Measurements from ENCODE around the gene LARP4B.
"Not testable (repeated sequence)": the region's sequence is repeated elsewhere in the genome, so short reads cannot be mapped to it uniquely, and the experiment has no call there.

Gene LARP4B

DNA sequence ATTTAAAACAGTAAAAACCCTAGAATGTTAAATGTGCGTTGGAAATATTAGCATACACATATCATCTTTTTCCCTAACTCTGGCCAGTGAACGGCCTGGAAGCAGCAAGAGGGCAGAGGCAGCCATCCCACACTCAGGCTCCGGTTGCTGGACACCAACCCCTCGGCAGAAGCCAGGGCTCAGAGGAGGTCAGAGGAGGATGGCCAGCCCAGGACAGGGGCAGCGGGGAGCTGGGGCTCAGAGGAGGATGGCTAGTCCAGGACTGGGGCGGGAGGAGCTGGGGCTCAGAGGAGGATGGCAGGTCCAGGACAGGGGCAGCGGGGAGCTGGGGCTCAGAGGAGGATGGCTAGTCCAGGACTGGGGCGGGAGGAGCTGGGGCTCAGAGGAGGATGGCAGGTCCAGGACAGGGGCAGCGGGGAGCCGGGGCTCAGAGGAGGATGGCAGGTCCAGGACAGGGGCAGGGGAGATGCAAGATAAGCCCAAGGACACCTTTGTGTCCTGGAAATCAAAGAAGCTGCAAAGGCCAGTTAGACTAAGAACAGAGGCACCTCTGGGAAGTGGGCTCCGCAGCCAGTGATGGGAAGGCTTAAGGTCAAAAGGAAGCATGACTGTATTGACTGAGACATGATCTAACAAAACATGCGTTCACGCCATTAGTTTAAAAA is 161.3 kb downstream of the LARP4B start:
- not testable (repeated sequence) for DNase-seq (ENCODE audit: low read depth in 2 of 2)

DNA sequence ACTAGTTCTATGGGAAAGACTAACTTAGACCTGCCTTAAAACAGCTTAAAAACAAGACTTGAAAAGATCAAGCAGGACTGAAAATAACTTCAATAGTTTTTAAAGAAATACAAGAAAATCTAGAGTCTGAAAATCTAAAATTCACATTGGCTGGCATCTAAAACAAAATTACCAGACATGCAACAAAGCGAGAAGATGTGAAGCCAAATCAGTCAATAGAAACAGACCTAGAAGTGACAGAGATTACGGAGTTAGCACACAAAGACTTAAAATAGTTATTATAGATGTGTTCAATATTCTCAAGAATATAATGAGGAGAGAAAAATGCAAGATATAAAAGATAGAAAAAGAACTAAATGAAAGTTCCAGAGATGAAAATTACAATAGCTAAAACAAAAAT is 163.7 kb downstream of the LARP4B start:
- no peak for DNase-seq (ENCODE audit: low read depth in 2 of 2)

DNA sequence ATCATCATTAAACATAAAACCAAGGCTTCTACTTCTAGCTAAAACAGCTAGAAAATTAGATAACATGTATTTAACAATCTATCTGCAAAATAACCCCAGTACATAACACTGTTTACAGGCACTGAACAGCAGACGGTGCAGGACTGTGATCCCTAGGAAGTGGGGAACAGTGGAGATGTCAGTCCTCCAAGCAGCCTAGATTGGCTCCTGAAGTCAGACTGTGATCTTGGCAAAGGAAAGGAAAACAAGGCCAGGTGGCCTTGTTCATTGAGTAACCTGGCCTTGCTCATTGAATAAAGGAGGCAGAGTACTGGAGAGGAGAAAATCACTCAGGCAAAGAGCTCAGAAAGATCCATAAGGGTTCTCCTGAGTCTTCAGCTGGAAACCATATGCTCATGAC is 164.3 kb downstream of the LARP4B start:
- no peak for DNase-seq (ENCODE audit: low read depth in 2 of 2)

DNA sequence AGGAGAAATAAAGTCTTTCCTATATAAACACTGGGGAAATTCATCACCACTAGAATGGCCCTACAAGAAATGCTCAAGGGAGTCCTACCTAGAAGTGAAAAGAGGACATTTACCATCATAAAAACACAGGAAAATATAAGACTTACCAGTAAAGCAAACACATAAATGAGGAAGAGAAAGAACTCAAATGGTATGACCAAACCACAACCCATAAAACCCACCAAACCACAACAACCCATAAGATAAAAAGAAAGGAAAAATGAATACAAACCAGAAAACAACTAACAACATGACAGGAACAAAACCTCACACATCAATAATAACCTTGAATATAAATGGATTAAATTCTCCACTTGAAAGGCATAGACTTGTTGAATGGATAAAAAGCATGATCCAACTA is 170.1 kb downstream of the LARP4B start:
- no peak for DNase-seq (ENCODE audit: low read depth in 2 of 2)

DNA sequence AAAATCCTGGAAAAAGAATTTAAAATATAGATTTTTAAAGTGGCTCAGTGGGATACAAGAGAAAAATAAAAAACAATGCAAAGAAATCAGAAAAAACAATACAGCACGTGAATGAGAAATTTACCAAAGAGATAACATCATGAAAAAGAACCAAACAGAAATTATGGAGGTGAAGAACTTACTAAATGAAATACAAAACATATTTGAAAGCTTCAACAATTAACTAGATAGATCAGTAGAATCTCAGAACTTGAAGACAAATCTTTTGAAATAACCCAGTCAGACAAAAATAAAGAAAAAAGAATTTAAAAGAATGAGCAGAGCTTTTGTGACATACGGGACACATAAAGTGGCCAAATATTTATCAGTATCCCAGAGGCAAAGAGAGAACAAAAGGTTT is 170.9 kb downstream of the LARP4B start:
- no peak for DNase-seq (ENCODE audit: low read depth in 2 of 2)

DNA sequence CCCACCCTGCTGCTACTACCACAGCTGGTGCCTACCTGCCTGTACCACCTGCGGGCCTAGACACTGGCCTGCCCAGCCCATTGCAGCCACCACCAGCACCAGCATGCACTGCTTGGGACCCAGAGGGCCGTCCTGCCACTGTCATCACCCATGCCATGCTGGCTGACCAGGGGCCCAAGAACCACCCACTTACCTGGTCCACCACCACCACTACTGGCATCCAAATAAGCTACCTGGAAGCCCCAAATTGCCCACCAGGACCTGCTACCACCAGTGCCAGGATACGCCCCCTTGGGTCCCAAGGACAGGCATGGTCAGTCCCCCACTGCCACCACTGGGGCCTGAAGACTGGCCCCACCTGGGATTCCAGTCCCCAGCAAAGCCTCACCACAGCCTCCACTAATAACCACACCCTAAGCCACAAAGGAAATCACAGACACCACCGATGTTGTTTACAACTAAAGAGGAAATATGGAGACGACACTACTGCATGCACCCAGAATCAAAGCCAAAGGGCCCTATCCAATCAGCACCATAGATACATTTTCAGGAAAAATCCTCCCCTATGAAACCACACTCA is 171.5 kb downstream of the LARP4B start:
- DNase-seq (ENCODE audit: low read depth in 2 of 2) = no peak
